GM06990 (cell line): ENCODE data around the gene ANKRD11.
A peak's percentile ranks its signal among the peaks of the same experiment; 100 is the strongest.
"Not testable (repeated sequence)": the region's sequence is repeated elsewhere in the genome, so short reads cannot be mapped to it uniquely, and the experiment has no call there.

Experiments used
- DNase-seq: peaks from one replicate; pipeline ENCODE4 v3.0.0-alpha.2; 2011; ENCODE audit not compliant: insufficient read length; ENCODE audit errors: extremely low read depth
- H3K27me3 ChIP-seq: replicated peaks from 2 replicates; pipeline ENCODE4 v1.6.0; 2011; ENCODE audit warnings: low read length; ENCODE audit not compliant: control insufficient read depth, insufficient read depth
- H3K36me3 ChIP-seq: 2 replicates; pipeline ENCODE4 v1.5.1; 2011; ENCODE audit warnings: low read length; ENCODE audit not compliant: control insufficient read depth, insufficient read depth
- H3K4me3 ChIP-seq: replicated peaks from 2 replicates; pipeline ENCODE4 v1.5.1; 2011; ENCODE audit warnings: low read depth, mild to moderate bottlenecking, control low read depth, low read length
- TF ChIP-seq, protein P1 (sequence below): IDR thresholded peaks from 2 replicates; pipeline ENCODE4 v1.5.1; 2011; ENCODE audit warnings: low read length, control low read depth, mild to moderate bottlenecking, inconsistent platforms; ENCODE audit not compliant: insufficient read depth, poor library complexity, severe bottlenecking

The ANKRD11 gene

GRCh38 chr16:89333401-89334001, 156.9 kb downstream of the ANKRD11 start:
- not testable (repeated sequence) for DNase-seq, H3K4me3 ChIP-seq, H3K36me3 ChIP-seq, H3K27me3 ChIP-seq
- TF ChIP-seq, protein P1, sequence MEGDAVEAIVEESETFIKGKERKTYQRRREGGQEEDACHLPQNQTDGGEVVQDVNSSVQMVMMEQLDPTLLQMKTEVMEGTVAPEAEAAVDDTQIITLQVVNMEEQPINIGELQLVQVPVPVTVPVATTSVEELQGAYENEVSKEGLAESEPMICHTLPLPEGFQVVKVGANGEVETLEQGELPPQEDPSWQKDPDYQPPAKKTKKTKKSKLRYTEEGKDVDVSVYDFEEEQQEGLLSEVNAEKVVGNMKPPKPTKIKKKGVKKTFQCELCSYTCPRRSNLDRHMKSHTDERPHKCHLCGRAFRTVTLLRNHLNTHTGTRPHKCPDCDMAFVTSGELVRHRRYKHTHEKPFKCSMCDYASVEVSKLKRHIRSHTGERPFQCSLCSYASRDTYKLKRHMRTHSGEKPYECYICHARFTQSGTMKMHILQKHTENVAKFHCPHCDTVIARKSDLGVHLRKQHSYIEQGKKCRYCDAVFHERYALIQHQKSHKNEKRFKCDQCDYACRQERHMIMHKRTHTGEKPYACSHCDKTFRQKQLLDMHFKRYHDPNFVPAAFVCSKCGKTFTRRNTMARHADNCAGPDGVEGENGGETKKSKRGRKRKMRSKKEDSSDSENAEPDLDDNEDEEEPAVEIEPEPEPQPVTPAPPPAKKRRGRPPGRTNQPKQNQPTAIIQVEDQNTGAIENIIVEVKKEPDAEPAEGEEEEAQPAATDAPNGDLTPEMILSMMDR: peak; percentile 47

- H3K36me3 ChIP-seq: peaks cover 6% of the 10 kb centered on the region
- TF ChIP-seq, protein P1: peak; percentile 10
- no peak overlapping the region for H3K4me3 ChIP-seq
- no peaks in the 10 kb centered on the region for H3K27me3 ChIP-seq
- no peak for DNase-seq
These were observed 157.5 kb downstream of the ANKRD11 start for GRCh38 chr16:89332902-89333245.

GRCh38 chr16:89332243-89332901, 158.0 kb downstream of the ANKRD11 start:
- H3K27me3 ChIP-seq: no peaks in the 10 kb centered on the region
- peaks cover 6% of the 10 kb centered on the region for H3K36me3 ChIP-seq
- no peak for DNase-seq
- TF ChIP-seq, protein P1: no peak
- H3K4me3 ChIP-seq: no peak overlapping the region

- peaks cover 6% of the 10 kb centered on the region for H3K36me3 ChIP-seq
- TF ChIP-seq, protein P1: no peak
- H3K4me3 ChIP-seq: no peak overlapping the region
- DNase-seq: no peak
- H3K27me3 ChIP-seq: no peaks in the 10 kb centered on the region
These were observed 158.8 kb downstream of the ANKRD11 start for GRCh38 chr16:89331371-89332109.

DNA sequence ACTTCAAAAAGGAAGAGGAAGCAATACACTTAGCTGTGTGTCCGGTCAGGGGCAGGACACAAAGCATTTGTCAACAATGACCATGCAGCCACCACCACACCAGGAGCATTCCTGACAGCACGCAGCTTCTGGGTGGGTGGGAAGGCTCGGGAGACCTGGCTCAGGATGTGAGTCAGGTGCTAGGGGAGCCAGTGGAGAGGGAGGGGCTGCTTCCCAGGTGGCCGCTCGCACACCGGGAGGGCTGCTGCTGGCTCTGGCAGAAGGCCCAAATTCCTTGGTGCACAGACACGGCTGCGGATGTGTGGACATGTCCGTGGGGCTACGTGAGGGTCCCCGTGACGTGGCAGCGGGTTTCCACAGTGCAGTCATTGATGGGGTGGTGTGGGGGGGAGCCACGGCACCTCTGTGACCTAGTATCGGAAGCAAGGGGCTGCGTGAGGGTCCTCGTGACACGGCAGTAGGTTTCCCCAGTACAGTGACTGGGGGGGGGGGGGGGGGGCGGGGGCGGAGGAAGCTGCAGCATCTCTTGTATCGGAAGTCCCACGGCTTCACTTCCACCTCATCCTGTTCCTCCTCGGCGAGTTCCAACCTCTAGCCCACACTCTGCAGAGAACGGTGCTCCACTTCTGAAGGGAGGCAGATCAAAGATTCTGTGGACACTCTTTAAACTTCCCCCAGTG, 160.0 kb downstream of the ANKRD11 start:
- no peak for DNase-seq
- TF ChIP-seq, protein P1: no peak

GRCh38 chr16:89329830-89330176, 160.6 kb downstream of the ANKRD11 start:
- not testable (repeated sequence) for H3K36me3 ChIP-seq, DNase-seq, H3K4me3 ChIP-seq, H3K27me3 ChIP-seq

More for the DNA sequence above, 160.0 kb downstream of the ANKRD11 start:
- Histone ChIP-seq H3K27me3 (no peaks in the 10 kb centered on the region), H3K36me3 (peaks cover 8% of the 10 kb centered on the region), H3K4me3 (no peak overlapping the region)

DNA sequence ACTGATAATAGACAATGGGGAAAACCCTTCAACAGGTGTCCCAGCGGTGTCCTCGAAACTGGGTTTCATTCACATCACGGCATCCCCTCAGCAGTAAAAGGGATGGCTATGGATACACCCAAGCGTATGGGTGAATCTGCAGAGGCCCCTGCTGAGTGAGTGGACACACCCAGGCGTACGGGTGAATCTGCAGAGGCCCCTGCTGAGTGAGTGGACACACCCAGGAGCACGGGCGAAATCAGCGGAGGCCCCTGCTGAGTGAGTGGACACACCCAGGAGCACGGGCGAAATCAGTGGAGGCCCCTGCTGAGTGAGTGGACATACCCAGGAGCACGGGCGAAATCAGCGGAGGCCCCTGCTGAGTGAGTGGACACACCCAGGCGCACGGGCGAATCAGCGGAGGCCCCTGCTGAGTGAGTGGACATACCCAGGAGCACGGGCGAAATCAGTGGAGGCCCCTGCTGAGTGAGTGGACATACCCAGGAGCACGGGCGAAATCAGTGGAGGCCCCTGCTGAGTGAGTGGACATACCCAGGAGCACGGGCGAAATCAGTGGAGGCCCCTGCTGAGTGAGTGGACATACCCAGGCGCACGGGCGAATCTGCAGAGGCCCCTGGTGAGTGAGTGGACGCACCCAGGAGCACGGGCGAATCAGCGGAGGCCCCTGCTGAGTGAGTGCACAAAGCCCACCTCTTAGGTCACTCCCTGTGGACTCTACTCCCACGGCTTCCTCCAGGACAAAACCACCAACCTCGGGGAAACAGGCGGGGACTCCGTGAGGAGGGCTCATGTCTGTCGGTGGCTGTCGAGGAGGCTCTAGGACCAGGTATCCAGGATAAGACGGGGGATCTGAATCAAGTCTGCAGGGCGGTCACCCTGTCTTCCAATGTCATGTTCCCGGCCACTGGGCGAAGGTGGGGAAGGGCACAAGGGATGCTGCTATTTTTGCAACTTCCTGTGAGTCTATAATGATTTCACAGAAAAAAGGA, 161.7 kb downstream of the ANKRD11 start:
- not testable (repeated sequence) for H3K36me3 ChIP-seq, H3K4me3 ChIP-seq, H3K27me3 ChIP-seq, DNase-seq
